Bronchial epithelial cell (primary cell): ENCODE measurements around the gene LRRC4C. TPM values are rescaled to one million over a fixed set of nuclear protein-coding genes. Genes with fewer than 3 reads are reported as not detected.
"Not testable (repeated sequence)": the region's sequence is repeated elsewhere in the genome, so short reads cannot be mapped to it uniquely, and the experiment has no call there.

Experiments
- DNase-seq: peaks from one replicate; pipeline ENCODE4 v3.0.0-alpha.2; 2010; ENCODE audit warnings: low read depth
- FAIRE-seq: peaks from 2 replicates; lab custom pipeline; 2011; peaks lifted over from hg19 to GRCh38; lab: Jason Lieb, UNC
- H3K27me3 ChIP-seq: 2 replicates; pipeline ENCODE4 v1.5.1; 2011; ENCODE audit warnings: low read length; ENCODE audit not compliant: control insufficient read depth, insufficient read depth
- H3K36me3 ChIP-seq: 2 replicates; pipeline ENCODE4 v1.5.1; 2011; ENCODE audit warnings: low read length; ENCODE audit not compliant: control insufficient read depth, insufficient read depth
- H3K4me3 ChIP-seq: 2 replicates; pipeline ENCODE4 v1.5.1; 2011; ENCODE audit warnings: mild to moderate bottlenecking, low read depth, low read length, control low read depth
- total RNA-seq: library from RNA; depleted of rRNA; stranded (reverse); fragments of >200 nt; gene quantifications from 2 replicates; pipeline ENCODE4 v1.2.1, GENCODE V29; 2014
- TF ChIP-seq, protein P1 (sequence below): IDR thresholded peaks from 2 replicates; pipeline ENCODE4 v1.5.1; 2011; ENCODE audit warnings: mild to moderate bottlenecking, moderate library complexity, low read length, control low read depth, inconsistent platforms; ENCODE audit not compliant: insufficient read depth, severe bottlenecking

Gene LRRC4C
- total RNA-seq, 1 donor from 2014 or later: not detected

DNA sequence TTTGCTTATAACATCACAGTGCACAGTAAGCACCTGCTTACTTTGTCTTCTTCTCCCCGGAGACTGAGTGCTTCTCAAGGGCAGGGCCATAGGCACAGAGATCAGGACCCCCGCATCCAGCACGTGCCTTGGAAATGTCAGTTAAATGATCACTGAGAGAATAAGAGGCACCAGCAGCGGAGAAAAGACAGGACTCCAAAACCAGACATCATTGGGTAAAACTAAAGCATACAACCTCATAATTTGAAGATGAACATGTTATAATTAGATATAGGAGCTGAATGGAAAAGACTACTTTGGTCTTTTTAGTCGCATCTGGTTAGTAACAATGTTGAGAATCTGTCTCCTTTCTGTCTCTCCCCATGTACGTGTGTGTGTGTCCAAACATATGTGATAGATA lies 1279.9 kb downstream of the LRRC4C start:
- Histone ChIP-seq H3K4me3 (no peak overlapping the region), H3K27me3 (no peaks in the 10 kb centered on the region), H3K36me3 (no peaks in the 10 kb centered on the region)
- no peak for DNase-seq
- no peak for FAIRE-seq
- TF ChIP-seq, protein P1, sequence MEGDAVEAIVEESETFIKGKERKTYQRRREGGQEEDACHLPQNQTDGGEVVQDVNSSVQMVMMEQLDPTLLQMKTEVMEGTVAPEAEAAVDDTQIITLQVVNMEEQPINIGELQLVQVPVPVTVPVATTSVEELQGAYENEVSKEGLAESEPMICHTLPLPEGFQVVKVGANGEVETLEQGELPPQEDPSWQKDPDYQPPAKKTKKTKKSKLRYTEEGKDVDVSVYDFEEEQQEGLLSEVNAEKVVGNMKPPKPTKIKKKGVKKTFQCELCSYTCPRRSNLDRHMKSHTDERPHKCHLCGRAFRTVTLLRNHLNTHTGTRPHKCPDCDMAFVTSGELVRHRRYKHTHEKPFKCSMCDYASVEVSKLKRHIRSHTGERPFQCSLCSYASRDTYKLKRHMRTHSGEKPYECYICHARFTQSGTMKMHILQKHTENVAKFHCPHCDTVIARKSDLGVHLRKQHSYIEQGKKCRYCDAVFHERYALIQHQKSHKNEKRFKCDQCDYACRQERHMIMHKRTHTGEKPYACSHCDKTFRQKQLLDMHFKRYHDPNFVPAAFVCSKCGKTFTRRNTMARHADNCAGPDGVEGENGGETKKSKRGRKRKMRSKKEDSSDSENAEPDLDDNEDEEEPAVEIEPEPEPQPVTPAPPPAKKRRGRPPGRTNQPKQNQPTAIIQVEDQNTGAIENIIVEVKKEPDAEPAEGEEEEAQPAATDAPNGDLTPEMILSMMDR: no peak

DNA sequence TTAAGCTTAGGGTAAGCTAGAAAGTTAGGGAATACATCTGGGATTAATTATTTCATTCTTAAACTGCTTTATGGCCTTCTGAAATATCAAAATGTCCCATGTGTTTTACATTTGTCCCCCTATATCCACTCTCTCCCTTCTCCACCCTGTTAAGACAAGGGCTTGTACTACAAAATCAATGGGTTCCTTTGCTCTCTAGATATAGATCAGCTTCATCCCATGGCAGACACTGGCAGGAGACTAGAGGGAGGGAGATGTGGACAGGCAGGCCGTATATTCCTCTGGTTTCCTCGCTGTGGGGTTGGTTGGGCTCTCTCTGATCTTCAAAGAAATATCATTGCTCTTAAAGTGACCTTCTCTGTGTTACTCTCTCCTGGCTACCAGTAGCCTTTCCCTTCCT lies 1281.0 kb downstream of the LRRC4C start:
- TF ChIP-seq, protein P1: no peak
- no peaks in the 10 kb centered on the region for H3K36me3 ChIP-seq
- H3K4me3 ChIP-seq: no peak overlapping the region
- no peaks in the 10 kb centered on the region for H3K27me3 ChIP-seq
- no peak for DNase-seq
- no peak for FAIRE-seq

DNA sequence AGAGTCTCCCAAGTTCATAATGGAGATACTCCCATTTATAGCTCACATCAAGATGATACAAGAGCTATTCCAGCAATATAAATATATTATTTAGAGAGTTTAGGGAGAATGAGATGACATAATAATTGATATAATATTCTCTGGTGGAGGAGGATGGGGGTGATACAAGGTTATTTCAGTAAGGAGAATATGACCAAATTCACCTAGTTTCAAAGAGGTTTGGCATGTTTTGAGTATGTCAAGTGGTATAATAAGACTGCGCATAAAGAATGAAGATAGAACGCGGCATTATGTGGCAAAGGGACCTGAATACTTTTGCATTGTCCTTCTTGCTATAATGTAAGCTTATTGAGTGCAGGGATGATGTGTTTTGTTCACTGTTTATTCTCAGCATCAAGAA lies 1283.5 kb downstream of the LRRC4C start:
- Histone ChIP-seq H3K27me3 (no peaks in the 10 kb centered on the region), H3K4me3 (no peak overlapping the region), H3K36me3 (no peaks in the 10 kb centered on the region)
- DNase-seq (no peak), FAIRE-seq (no peak)
- TF ChIP-seq, protein P1: no peak

DNA sequence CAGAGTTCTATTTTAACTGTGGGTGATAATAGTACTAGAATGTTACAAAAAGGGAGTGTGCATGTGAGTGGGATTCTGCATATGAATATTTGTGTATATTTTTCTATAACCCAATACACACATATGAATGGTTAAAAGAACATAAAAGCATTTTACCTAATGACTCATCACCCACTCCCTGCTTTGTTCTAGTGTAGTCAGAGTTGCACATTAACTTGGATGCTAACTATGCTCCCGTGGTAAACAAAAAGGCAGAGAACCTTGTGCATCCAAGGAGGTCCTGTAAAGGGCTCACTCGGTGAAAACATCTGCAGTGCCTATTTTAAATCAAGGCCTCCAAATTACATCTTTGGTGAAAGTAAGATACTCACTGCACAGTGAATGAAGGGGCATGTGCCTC lies 1289.4 kb downstream of the LRRC4C start:
- Histone ChIP-seq H3K4me3 (no peak overlapping the region), H3K36me3 (no peaks in the 10 kb centered on the region), H3K27me3 (no peaks in the 10 kb centered on the region)
- peak; percentile 6 for DNase-seq
- FAIRE-seq: no peak
- TF ChIP-seq, protein P1: no peak

DNA sequence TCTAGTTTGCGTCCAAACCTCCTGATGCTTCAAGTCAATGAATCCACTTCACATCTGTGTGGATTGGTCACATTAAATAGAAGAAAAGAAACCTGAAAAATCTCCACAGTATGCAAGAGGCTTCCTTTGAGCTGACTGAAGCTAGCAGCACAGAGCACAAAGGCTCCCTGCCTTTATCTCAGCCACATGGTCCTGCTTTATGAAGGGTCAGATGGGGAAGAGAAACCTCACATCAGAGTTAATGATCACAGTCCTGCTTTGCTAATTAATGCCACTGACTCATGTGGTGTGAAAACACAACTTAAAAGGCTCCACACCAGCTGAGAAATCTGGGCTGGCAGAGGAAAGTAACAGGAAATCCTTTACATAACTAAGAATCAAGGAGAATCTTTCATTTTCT lies 1291.0 kb downstream of the LRRC4C start:
- Histone ChIP-seq H3K36me3 (no peaks in the 10 kb centered on the region), H3K27me3 (no peaks in the 10 kb centered on the region), H3K4me3 (no peak overlapping the region)
- FAIRE-seq: no peak
- TF ChIP-seq, protein P1: no peak
- DNase-seq: no peak

DNA sequence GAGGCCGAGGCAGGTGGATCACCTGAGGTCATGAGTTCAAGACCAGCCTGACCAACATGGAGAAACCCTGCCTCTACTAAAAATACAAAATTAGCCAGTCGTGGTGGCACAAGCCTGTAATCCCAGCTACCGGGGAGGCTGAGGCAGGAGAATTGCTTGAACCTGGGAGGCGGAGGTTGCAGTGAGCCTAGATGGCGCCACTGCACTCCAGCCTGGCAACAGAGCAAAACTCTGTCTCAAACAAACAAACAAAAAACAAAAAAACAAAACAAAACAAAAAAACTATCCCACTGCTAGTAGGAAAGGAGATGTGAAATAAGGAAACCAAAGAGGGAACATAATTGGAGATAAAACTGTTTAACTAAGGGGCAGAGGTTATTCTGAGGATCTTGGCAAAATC lies 1291.6 kb downstream of the LRRC4C start:
- H3K27me3 ChIP-seq, FAIRE-seq, H3K36me3 ChIP-seq, H3K4me3 ChIP-seq, DNase-seq: not testable (repeated sequence)
